Inferior parietal cortex (tissue), 1 donor: ENCODE results near the gene CTPS2.

ENCODE experiments used
- DNase-seq: peaks from one replicate; pipeline ENCODE4 v3.0.0-alpha.2; 2016; ENCODE audit errors: extremely low spot score

The CTPS2 gene

DNA sequence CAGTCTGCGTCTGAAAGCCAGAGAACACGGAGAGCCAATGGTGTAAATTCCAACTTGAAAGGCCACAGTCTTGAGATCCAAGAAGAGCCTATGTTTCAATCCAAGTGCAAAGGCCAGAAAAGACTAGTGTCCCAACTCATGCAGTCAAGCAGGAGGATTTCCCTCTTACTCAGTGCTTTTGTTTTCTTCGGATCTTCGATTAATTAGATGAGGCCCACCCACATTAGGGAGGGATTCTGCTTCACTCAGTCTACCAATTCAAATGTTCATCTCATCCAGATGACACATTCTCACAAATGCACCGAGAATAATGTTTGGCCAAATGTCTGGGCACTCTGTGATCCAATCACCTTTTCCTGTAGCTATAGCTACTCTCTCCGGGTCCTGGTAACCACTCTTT is 154.0 kb downstream of the CTPS2 start:
- no peak for DNase-seq

DNA sequence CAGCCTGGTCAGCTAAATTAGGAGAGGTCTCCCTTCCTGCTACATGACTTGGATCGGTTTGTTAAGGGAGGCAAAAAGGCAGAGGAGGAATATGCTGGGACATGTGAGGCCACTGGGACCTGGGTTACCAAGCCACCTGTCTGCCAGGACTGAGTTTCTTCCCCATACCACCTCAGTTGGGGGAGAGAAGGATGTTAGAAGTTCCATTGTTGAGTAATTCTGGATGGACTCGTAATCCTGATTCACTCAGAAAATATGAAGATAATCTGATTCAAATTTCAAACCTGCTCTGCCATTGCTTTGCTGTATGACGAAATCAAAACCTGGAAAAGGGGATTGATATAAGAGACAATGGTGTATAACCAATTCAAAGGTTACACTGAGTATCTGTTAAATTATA is 159.9 kb downstream of the CTPS2 start:
- DNase-seq: no peak

DNA sequence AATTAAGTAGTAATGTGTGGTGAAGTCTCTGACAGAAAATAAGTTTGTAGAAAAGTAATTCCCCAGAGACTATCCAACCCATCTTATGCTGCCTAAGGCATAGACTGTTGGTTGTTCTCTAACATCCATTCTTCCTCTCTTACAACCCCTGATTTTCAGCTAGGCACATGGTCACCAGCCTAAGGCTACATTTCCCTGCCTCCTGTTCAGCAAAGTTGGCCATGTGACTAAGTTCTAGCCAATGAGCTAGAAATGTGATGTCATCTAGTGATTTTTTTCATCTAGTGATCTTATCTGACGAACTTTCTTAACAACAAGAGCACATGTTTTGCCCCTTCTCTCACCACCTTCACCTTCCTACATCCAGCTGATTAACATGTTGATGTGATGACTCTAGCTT is 164.8 kb downstream of the CTPS2 start:
- DNase-seq: no peak

DNA sequence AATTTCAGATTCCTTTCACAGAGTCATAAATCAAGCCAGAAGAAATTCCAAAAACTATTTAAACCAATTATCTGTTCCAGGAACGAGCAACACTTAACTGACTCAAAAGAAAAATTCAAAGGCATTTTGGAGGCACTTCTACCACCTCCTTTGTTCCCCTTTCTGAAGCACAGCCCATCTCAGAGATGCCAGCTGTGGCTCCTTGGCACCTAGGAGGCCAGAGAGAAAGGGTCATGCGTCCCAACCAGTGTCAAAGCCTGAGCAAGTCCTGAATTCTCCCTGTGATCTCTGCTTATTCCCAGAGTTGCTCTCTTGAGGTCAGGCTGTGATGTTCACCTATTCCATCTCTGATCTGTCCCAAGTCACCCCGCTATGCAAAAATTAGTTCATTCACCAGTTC is 167.5 kb downstream of the CTPS2 start:
- no peak for DNase-seq
